ENCODE data around the gene SCRN2.
A peak's percentile ranks its signal among the peaks of the same experiment; 100 is the strongest.

The SCRN2 gene

DNA sequence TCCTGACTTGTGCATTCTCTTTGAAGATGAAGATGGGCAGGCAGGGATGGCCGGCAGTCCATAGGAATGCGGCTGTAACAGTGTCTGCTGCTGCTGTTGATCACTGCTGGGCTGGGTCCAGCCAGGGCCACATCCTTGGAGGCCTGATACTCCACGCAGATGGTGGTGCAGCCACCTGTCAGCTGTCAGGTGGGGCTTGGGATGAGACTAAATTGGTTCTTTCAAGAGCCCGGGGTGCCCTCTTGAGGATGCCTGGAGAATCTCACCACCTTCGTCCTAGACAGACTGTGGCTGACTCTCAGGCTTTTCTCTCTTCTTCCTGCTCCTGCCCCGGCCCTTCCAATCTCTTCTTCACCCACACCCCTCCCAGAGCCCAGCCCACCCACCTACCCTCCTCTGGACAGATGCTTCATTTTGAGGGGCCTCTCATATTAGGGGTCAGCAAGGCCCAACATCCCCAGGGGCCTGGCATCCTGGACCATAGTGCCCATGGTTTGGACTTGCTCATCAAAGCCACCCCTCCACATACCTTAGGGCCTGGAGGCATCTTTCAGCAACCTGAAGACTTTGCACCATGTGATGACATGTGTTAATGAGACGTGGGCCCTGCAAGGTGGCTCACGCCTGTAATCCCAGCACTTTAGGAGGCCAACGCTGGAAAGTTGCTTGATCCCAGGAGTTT is 38.6 kb downstream of the SCRN2 start:
- DNase-seq: peak; percentile 81

DNA sequence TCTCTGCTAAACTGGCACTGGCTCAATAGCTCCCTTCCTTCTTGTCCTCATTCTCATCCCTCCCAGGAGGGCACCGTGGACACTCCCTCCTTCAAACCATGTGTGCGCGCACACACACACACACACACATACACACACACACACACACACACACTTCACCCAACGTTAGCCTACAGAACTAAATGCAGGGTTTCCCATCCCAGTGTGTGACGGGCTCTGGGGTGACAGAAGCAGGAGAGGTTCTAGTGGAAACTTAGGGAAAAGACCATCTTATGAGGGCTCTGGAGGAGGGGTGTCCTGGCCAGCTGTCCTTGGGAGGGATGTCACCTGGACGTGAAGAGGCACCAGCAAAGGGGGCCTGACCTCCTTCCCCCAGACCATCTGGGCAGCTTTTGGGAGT is 39.2 kb downstream of the SCRN2 start:
- no peak for DNase-seq

DNA sequence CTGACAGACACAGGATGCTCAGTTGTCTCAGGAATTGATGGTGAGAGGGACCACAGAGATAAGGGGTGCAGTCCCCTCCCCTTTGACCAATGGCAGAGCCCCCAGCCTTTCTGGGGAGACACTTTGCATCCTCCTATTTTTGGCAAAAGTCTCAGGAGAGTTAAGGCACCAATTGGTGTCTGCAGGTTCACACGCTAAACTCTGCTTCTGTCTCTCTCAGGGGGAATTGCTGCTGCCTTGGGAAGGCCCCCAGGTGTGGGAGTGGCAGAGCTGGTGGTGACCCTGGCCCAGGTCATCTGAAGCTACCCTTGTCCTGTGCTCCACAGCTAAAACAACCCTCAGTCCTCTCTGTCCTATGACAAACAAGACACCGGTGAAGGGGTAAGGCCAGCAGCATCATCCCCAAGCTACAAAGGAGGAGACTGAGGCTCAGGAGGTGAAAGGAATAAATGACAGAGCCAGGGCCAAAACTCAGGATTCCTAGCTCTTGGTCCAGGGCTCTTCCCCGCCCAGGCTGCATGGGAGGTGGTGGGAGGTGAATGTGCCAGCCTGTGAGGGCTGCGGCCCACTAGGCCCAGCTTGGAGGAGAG is 39.8 kb downstream of the SCRN2 start:
- DNase-seq: no peak

DNA sequence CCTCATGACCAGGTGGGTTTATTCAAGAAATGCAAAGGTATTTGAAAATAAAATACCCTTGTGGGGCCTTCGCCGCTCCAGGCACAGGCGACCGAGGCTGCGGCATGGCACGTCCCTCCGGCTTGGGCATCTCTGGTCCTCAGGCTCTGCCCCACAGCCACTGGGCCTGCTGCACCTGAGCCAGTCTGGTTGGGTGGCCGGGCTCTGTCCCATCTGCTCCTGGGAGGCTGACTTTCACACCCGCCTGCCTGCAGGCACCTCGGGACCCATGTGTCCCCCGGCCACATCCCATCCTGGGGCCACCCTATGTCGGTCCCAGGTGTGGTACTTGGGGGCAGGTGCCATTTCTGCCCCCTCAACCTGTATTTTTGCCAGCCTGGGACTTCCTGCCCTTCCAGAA is 40.4 kb downstream of the SCRN2 start:
- DNase-seq: no peak

DNA sequence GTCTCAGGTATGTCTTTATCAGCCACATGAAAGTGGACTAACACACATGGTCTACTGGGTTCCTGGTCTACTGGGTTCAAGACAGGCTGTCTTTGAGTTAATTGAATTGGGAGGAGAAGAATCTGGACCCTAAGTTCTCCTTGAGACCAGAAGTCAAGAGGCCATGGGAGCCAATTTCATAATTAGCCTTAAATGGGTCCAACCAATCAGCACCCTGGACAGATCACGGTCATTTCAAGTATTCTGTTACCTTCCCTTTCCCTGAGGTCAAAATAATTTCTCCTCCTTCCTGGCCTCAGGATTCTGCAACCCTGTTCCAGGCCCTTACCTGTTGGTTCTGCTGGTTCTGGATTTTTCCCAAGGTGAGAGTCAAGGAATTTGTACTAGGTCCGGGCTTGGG is 43.3 kb downstream of the SCRN2 start:
- DNase-seq: no peak

DNA sequence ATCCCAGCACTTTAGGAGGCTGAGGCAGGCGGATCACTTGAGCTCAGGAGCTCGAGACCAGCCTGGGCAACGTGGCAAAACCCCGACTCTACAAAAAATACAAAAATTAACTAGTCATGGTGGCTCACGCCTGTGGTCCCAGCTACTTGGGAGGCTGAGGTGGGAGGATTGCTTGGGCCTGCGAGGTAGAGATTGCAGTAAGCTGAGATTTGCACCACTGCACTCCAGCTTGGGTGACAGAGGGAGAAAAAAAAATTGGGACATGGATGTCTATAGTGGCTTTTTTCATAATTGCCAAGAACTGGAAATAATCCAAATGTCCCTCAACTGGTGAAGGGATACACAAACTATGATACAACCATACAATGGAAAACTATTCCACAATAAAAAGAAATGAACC is 48.1 kb downstream of the SCRN2 start:
- DNase-seq: no peak

DNA sequence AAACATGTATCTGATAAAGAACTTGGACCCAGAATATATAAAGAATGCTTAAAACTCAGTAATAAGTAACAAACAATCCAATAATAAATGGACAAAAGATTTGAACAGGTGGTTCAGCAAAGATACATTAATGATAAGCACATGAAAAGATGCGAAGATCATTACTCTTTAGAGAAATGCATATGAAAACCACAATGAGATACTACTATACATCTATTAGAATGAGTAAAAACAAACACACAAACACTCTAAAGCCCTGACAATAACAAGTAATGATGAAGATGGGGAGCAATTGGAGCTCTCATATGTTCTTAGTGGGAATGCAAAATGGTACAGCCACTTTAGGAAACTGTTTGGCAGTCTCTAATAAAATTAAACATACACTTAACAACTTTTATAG is 48.6 kb downstream of the SCRN2 start:
- no peak for DNase-seq

DNA sequence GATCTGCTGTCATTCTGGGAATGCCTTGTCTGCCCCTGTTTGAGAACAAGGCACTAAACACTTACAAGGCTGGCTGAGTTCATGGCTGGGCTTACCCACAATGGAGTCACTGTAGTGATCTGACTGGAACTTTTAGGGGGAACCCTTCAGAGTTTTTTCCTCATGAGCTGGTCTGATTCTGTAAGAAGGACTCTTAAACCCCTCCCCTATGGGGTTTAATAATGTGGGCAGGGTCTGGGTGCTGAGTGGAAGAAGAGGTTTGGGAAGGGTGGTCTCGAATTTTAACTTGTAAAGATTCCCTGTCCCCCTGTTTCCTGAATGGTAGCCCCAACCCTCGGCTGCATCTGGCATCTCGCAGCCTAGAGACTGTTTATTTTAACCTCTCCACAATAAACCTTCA is 50.0 kb downstream of the SCRN2 start:
- no peak for DNase-seq

DNA sequence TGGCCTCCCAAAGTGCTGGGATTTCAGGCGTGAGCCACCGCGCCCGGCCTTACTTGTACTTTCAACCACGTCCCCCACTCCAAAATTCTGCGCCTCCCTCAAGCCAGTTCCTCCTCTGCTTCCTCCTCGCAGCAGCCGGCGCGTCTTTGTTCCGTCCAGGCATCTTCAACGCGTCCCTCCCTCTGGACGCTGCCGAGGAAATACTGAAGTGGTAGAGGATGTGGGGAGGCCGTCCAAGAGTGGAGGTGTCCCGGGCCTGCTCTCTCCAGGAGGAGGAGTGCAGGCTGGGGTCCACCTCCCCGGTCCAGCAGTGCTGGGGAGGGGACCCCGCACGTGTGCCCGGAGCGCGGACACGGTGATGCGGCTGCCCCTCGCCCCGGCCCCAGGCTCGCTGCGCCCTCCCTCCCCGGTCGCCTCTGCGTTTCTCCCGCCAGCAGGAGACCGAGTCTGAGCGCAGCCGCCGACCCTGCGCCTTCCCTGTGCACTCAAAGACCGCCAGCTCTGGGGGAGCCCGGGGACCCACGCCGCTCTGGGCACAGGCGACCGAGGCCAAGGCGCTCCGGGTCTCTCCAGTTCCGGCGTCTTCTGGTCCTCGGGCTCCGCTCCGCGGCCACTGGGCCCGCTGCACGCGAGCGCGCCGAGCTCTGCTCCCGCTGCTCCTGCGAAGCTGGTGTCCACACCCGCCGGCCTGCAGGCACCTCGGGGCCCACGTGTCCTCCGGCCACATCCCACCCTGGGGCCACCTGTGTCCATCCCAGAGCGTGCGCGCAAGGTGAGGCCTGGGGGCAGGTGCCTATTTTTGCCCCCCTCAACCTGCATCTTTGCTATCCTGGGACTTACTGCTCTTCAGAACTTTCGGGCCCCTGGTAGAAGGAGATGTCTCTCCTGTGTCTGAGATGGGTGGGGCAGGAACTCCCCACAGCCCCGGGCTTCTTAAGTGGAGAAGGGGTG is 51.2 kb downstream of the SCRN2 start:
- DNase-seq: peak; percentile 64
